Left lung (tissue), 10 donors: ENCODE data around the gene MCF2L. TPM values are rescaled to one million over a fixed set of nuclear protein-coding genes. Genes with fewer than 3 reads are reported as not detected.
A peak's percentile ranks its signal among the peaks of the same experiment; 100 is the strongest.

Experiments used
- ATAC-seq: fragments of 200-7000 bp; cut with Tn5 transposase; one replicate; pipeline ENCODE4 v1.9.1; 2020; ENCODE audit warnings: moderate library complexity
- DNase-seq, 4 donors: peaks; one replicate each; pipeline ENCODE4 v3.0.0-alpha.2; 2013 to 2020
- H3K27ac ChIP-seq, 2 donors: fragments of 200-600 bp; sonication (generic) in 1 of 2; one replicate each; pipeline versions ENCODE4 v1.5.0 to v1.8.0; 2020 to 2021
- H3K27me3 ChIP-seq, 2 donors: fragments of 200-600 bp; sonication (generic) in 1 of 2; one replicate each; pipeline versions ENCODE4 v1.5.0 to v1.8.0; 2020 to 2021
- H3K36me3 ChIP-seq, 2 donors: fragments of 200-600 bp; sonication (generic) in 1 of 2; one replicate each; pipeline versions ENCODE4 v1.5.0 to v1.8.0; 2020 to 2021
- H3K4me1 ChIP-seq, 2 donors: fragments of 200-600 bp; one replicate each; pipeline ENCODE4 v1.8.0; 2021
- H3K4me3 ChIP-seq, 2 donors: fragments of 200-600 bp; sonication (generic) in 1 of 2; one replicate each; pipeline versions ENCODE4 v1.5.0 to v1.8.0; 2020 to 2021; ENCODE audit warnings: mild to moderate bottlenecking in 1 of 2
- H3K9me3 ChIP-seq, 2 donors: fragments of 200-600 bp; sonication (generic) in 1 of 2; one replicate each; pipeline versions ENCODE4 v1.5.0 to v1.8.0; 2020 to 2021
- intact Hi-C, 2 donors: fragments of 100-400 bp; cut with DNase I; formaldehyde crosslinking; loops; one replicate each; pipeline versions ENCODE4 v1.11.2 to v1.14.2; 2022
- polyA plus RNA-seq, 6 donors: library from polyadenylated mRNA; unstranded; fragments of 120-200 nt; gene quantifications; one replicate each; pipeline ENCODE4 v1.2.1, GENCODE V29; 2013; ENCODE audit not compliant: insufficient read length in 6 of 6
- total RNA-seq, 2 donors: library from RNA; stranded (reverse); fragmentation: NEBNext Ultra II Directional; extraction: Animal tissue kit (Norgen Biotek cat#: 25700); gene quantifications; one replicate each; pipeline ENCODE4 v1.2.1, GENCODE V29; 2021
- TF ChIP-seq, protein P1 (sequence below), 2 donors: fragments of 200-600 bp; sonication (generic) in 1 of 2; IDR thresholded peaks; one replicate each; pipeline versions ENCODE4 v1.5.0 to v1.8.0; 2021; ENCODE audit warnings: antibody characterized with exemption in 2 of 2
- donor health status: DM: no; HTN: yes; CAD: no.
- donor health status: DM: no; HTN: no; CAD: no.

Gene MCF2L
- total and polyA plus RNA-seq, 8 donors: 22.2 to 39.5 (median 33.7) TPM

DNA sequence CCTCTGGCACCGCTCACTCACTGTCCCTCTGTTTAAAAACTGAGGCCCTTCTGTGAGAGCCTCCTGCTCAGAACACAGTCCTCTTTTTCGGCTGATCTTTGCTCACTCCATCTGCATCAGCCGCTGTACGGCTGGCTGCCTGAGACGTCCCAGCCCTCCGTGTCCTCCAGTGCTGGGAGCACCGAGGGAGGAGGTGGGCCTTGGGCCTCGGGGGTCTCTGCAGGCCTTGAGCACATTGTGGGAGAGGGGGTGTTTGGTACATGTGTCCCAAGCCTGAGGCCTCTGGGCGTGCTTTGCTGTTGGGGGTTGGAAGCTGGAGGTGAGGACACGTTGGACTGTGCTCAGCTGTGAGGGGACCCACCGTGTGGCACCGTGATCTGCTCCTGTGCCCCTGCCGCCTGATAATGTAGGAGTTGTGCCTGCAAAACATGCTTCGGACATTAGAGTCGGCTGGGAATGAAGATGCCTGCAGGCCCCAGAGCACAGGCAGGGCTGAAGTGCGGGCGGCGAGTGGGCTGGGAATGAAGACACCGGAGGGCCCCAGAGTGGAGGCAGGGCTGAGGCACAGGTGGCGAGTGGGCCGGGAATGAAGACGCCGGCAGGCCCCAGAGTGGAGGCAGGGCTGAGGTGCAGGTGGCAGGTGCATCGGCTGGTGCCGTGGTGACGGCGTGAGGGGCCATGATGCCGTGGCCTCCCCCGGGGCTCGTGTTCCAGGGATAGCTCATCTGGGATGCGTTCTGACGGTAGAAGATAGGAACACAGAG is 30.6 kb downstream of the MCF2L start:
- Histone ChIP-seq H3K9me3 (no peaks in the 10 kb centered on the region), H3K36me3 (no peaks in the 10 kb centered on the region), H3K4me3 (no peak overlapping the region), H3K4me1 (peaks cover 0 to 9% of the 10 kb centered on the region in 2 donors), H3K27me3 (peaks cover 6 to 23% of the 10 kb centered on the region in 2 donors), H3K27ac (no peak overlapping the region)
- intact Hi-C loops: no loop called here
- ATAC-seq (no peak), DNase-seq (peak in 1 of 4 donors; percentile 59)
- TF ChIP-seq, protein P1, sequence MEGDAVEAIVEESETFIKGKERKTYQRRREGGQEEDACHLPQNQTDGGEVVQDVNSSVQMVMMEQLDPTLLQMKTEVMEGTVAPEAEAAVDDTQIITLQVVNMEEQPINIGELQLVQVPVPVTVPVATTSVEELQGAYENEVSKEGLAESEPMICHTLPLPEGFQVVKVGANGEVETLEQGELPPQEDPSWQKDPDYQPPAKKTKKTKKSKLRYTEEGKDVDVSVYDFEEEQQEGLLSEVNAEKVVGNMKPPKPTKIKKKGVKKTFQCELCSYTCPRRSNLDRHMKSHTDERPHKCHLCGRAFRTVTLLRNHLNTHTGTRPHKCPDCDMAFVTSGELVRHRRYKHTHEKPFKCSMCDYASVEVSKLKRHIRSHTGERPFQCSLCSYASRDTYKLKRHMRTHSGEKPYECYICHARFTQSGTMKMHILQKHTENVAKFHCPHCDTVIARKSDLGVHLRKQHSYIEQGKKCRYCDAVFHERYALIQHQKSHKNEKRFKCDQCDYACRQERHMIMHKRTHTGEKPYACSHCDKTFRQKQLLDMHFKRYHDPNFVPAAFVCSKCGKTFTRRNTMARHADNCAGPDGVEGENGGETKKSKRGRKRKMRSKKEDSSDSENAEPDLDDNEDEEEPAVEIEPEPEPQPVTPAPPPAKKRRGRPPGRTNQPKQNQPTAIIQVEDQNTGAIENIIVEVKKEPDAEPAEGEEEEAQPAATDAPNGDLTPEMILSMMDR (IDR thresholded peaks at IDR 0.05): no peak

DNA sequence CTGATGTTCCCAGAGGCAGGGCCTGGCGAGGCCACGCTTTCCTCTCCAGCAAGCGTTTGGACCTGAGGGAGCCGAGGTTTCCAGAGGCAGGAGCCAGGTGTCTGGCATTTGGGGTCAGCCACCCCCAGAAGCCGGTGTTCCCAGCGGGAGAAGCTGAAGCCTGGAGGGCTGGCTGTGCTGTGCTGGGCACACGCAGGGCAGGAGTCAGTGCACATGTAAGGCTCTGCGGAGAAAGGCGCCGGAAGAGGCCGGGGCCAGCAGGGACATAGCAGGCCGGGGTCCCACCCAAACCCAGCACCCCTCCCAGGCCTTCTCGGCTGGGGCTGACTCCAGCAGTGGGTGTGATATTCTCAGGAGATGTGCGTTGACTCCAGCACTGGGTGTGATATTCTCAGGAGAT is 31.6 kb downstream of the MCF2L start:
- DNase-seq (no peak), ATAC-seq (no peak)
- Histone ChIP-seq H3K27ac (no peak overlapping the region), H3K4me1 (peaks cover 0 to 9% of the 10 kb centered on the region in 2 donors), H3K4me3 (no peak overlapping the region), H3K36me3 (no peaks in the 10 kb centered on the region), H3K9me3 (no peaks in the 10 kb centered on the region), H3K27me3 (peaks cover 6 to 23% of the 10 kb centered on the region in 2 donors)
- TF ChIP-seq, protein P1 (IDR thresholded peaks at IDR 0.05): no peak
- intact Hi-C loops: no loop called here

DNA sequence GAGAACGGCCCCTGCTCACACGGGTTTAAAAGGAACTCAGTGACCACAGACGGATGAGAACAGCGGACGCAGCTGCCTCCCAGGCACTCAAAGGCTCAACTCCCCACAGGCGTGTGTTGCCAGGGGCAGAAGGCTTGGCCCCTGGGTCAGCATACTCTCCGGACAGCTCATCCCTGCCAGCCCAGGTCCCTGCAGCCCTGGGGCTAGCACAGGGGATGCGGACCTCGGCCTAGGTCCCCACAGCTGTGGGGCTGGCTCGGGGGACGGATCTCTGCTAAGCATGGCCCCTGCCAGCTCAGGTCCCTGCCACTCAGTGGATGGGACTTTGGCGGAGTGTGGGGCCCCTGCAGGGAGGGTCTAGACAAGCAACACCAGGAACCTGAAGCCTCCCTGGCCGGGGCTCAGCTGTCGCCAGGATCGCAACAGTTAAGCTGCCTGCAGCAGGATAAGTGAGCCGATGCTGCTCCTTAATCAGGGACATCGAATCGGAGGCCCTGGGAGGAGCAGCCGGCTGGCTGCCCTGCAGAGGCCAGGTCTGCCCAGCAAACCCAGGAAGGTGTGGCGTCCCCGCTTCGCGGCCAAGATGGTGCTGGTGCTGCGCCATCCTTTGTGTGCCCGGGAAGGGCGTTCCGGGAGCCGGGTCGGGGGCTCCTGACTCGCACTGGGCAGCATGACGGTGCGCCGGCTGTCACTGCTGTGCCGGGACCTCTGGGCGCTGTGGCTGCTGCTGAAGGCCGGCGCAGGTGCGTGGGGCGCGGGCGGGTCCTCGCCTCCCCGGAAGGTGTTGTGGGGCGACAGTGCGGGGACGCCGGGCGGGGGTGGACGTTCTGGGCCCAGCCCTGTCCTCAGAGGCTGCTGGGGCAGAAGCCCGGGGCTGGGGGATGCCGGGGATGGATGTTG is 32.5 kb downstream of the MCF2L start:
- H3K9me3 ChIP-seq: no peaks in the 10 kb centered on the region
- intact Hi-C loops: no loop called here
- peaks cover 6 to 23% of the 10 kb centered on the region in 2 donors for H3K27me3 ChIP-seq
- H3K27ac ChIP-seq: no peak overlapping the region
- H3K36me3 ChIP-seq: no peaks in the 10 kb centered on the region
- peaks cover 0 to 9% of the 10 kb centered on the region in 2 donors for H3K4me1 ChIP-seq
- ATAC-seq (peak; percentile 90), DNase-seq (peak in 3 of 4 donors; percentile 64 to 79 (median 74))
- H3K4me3 ChIP-seq: peak overlapping the region; percentile 10 to 19
- TF ChIP-seq, protein P1 (IDR thresholded peaks at IDR 0.05): no peak

DNA sequence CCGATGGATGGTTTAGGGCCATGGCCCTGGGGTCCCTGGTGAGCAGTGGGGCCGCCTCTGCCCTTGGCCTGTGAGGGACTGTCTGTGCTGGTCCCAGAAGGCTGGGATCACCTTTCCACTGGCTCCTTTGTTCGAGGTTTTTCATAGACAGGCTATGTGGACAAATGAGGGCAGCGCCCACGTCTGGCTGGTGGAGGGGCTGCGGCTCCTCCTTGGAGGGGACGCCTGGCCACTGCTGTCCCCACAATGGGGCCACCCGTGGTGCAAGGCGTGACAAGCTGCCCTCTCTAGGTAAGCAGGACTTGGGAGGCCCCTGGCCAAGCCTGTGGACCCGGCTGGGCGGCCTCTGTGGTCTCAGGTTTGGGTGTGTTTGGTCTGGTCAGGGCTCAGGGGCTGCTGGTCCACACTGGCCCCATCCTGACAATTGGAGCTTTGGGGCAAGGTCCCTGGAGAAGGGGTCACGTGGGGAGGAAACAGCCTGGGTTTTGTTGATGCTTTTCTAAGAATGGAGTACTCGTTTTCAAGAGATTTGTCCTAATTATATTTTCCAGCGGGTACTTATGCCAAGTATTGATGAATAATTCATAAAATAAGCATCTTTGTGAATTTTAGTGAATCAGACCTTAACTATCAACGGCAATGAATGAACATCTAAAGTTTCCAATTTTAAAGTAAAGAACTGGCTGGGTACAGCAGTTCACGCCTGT is 33.3 kb downstream of the MCF2L start:
- H3K4me1 ChIP-seq: peaks cover 0 to 9% of the 10 kb centered on the region in 2 donors
- no peak overlapping the region for H3K27ac ChIP-seq
- H3K27me3 ChIP-seq: peaks cover 6 to 23% of the 10 kb centered on the region in 2 donors
- no peaks in the 10 kb centered on the region for H3K9me3 ChIP-seq
- intact Hi-C loops: no loop called here
- TF ChIP-seq, protein P1 (IDR thresholded peaks at IDR 0.05): no peak
- peak overlapping the region; percentile 10 to 19 for H3K4me3 ChIP-seq
- ATAC-seq: peak; percentile 62
- DNase-seq: no peak
- H3K36me3 ChIP-seq: no peaks in the 10 kb centered on the region
